ENCODE measurements around the gene TAS2R1.

Gene TAS2R1

GRCh38 chr5:9615331-9615730 is 14.8 kb downstream of the TAS2R1 start:
- no peak overlapping the region for H3K27ac ChIP-seq
- TF ChIP-seq CTCF (conservative IDR thresholded peaks at IDR 0.05) = no peak
- no peak for TF ChIP-seq ZFX (IDR thresholded peaks at IDR 0.05)

GRCh38 chr5:9613360-9613759 is 16.8 kb downstream of the TAS2R1 start:
- H3K27ac ChIP-seq = no peak overlapping the region
- TF ChIP-seq CTCF (conservative IDR thresholded peaks at IDR 0.05) = no peak
- TF ChIP-seq ZFX (IDR thresholded peaks at IDR 0.05) = no peak

GRCh38 chr5:9610969-9611368 is 19.2 kb downstream of the TAS2R1 start:
- TF ChIP-seq ZFX (IDR thresholded peaks at IDR 0.05) (no peak), CTCF (conservative IDR thresholded peaks at IDR 0.05) (no peak)
- no peak overlapping the region for H3K27ac ChIP-seq

- no peak overlapping the region for H3K27ac ChIP-seq
- no peak for TF ChIP-seq CTCF (conservative IDR thresholded peaks at IDR 0.05)
- no peak for TF ChIP-seq ZFX (IDR thresholded peaks at IDR 0.05)
These were observed 19.8 kb downstream of the TAS2R1 start for GRCh38 chr5:9610364-9610763.

- TF ChIP-seq CTCF (conservative IDR thresholded peaks at IDR 0.05) (no peak), ZFX (IDR thresholded peaks at IDR 0.05) (no peak)
- no peak overlapping the region for H3K27ac ChIP-seq
These were observed 22.1 kb downstream of the TAS2R1 start for GRCh38 chr5:9608093-9608492.

GRCh38 chr5:9605041-9605838 is 24.9 kb downstream of the TAS2R1 start:
- no peak for TF ChIP-seq CTCF (conservative IDR thresholded peaks at IDR 0.05)
- TF ChIP-seq ZFX (IDR thresholded peaks at IDR 0.05) = no peak
- no peak overlapping the region for H3K27ac ChIP-seq

- no peak overlapping the region for H3K27ac ChIP-seq
These were observed 25.7 kb downstream of the TAS2R1 start for GRCh38 chr5:9604416-9604815.

More at GRCh38 chr5:9604416-9604815, 25.7 kb downstream of the TAS2R1 start:
- TF ChIP-seq CTCF (conservative IDR thresholded peaks at IDR 0.05) (no peak), ZFX (IDR thresholded peaks at IDR 0.05) (no peak)

All from C4-2B (cell line).